GM19351 (cell line): ENCODE results near the gene C3orf38.
"Not testable (repeated sequence)": the region's sequence is repeated elsewhere in the genome, so short reads cannot be mapped to it uniquely, and the experiment has no call there.

Source experiments
- ATAC-seq: cut with Tn5 transposase; IDR thresholded peaks from one replicate; pipeline ENCODE4 v1.9.1; 2021; ENCODE audit warnings: mild to moderate bottlenecking, moderate library complexity; ENCODE audit not compliant: unreplicated experiment

Gene C3orf38

GRCh38 chr3:88151358-88151757 is 1.6 kb downstream of the C3orf38 start:
- ATAC-seq, result peak; percentile 18

- ATAC-seq, result no peak
Observed at GRCh38 chr3:88152841-88153240, 3.1 kb downstream of the C3orf38 start.

- ATAC-seq, result no peak
Observed at GRCh38 chr3:88166419-88166971, 16.7 kb downstream of the C3orf38 start.

GRCh38 chr3:88167173-88167572 is 17.4 kb downstream of the C3orf38 start:
- no peak for ATAC-seq

- no peak for ATAC-seq
Observed at GRCh38 chr3:88167704-88168103, 17.9 kb downstream of the C3orf38 start.

- no peak for ATAC-seq
Observed at GRCh38 chr3:88168171-88168570, 18.4 kb downstream of the C3orf38 start.

- peak; percentile 97 for ATAC-seq
Observed at GRCh38 chr3:88180398-88180999, 30.7 kb downstream of the C3orf38 start.

GRCh38 chr3:88182165-88182918 is 32.6 kb downstream of the C3orf38 start:
- not testable (repeated sequence) for ATAC-seq

GRCh38 chr3:88188436-88188835 is 38.7 kb downstream of the C3orf38 start:
- ATAC-seq, result no peak

GRCh38 chr3:88189361-88189810 is 39.6 kb downstream of the C3orf38 start:
- ATAC-seq, result peak; percentile 92

GRCh38 chr3:88191872-88192409 is 42.2 kb downstream of the C3orf38 start:
- no peak for ATAC-seq

GRCh38 chr3:88192631-88193030 is 42.9 kb downstream of the C3orf38 start:
- no peak for ATAC-seq

- no peak for ATAC-seq
Observed at GRCh38 chr3:88195951-88196434, 46.2 kb downstream of the C3orf38 start.

- no peak for ATAC-seq
Observed at GRCh38 chr3:88198121-88198520, 48.4 kb downstream of the C3orf38 start.

- peak; percentile 96 for ATAC-seq
Observed at GRCh38 chr3:88203642-88204055, 53.9 kb downstream of the C3orf38 start.
